Lower lobe of right lung (tissue), 2 donors: Measurements from ENCODE around the gene ERC1. TPM values are rescaled to one million over a fixed set of nuclear protein-coding genes. Genes with fewer than 3 reads are reported as not detected.

Source experiments
- ATAC-seq, 2 donors: fragments of 200-7000 bp; cut with Tn5 transposase; one replicate each; pipeline ENCODE4 v1.9.1; 2020 to 2022; ENCODE audit warnings: mild to moderate bottlenecking in 2 of 2, moderate library complexity in 2 of 2
- DNase-seq: peaks from one replicate; pipeline ENCODE4 v3.0.0-alpha.2; 2020
- H3K27ac ChIP-seq: fragments of 200-600 bp; one replicate; pipeline ENCODE4 v1.8.0; 2022
- H3K27me3 ChIP-seq: fragments of 200-600 bp; one replicate; pipeline ENCODE4 v1.8.0; 2022; ENCODE audit warnings: low read depth
- H3K36me3 ChIP-seq: fragments of 200-600 bp; one replicate; pipeline ENCODE4 v1.8.0; 2022; ENCODE audit warnings: mild to moderate bottlenecking
- H3K4me1 ChIP-seq: fragments of 200-600 bp; one replicate; pipeline ENCODE4 v1.8.0; 2022
- H3K4me3 ChIP-seq: fragments of 200-600 bp; one replicate; pipeline ENCODE4 v1.8.0; 2022; ENCODE audit warnings: mild to moderate bottlenecking
- H3K9me3 ChIP-seq: fragments of 200-600 bp; one replicate; pipeline ENCODE4 v1.8.0; 2022
- intact Hi-C: fragments of 100-400 bp; cut with DNase I; formaldehyde crosslinking; loops from one replicate; pipeline ENCODE4 v1.11.0; 2022
- total RNA-seq: library from RNA; stranded (reverse); fragmentation: NEBNext Ultra II Directional; extraction: Animal tissue kit (Norgen Biotek cat#: 25700); gene quantifications from one replicate; pipeline ENCODE4 v1.2.1, GENCODE V29; 2021
- TF ChIP-seq, protein P1 (sequence below): fragments of 200-600 bp; IDR thresholded peaks from one replicate; pipeline ENCODE4 v1.8.0; 2022; ENCODE audit warnings: antibody characterized with exemption, mild to moderate bottlenecking
- donor health status: DM: no; HTN: yes; CAD: no; lungs with severe emphysema.

Gene ERC1
- total RNA-seq, 1 donor from 2014 or later: 66.3 TPM

DNA sequence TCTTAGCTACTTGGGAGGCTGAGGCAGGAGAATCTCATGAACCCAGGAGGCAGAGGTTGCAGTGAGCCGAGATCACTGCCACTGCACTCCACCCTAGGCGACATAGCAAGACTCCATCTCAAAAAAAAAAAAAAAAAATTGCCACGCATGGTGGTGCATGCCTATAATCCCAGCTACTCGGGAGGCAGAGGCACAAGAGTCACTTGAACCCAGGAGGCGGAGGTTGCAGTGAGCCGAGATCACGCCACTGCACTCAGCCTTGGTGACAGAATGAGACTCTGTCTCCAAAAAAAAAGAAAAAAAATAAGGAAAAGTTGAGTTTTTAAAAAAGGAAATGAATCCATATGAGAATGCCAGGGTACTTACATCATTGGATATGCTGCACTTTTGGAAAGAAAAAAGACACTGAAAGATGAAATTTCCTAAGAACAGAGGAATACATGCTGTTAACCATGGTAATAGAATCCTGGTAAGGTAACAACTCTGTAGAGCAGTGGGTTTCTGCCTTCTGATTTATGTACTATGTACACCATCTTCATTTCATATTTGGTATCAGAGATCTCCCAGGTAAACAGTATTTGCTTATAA, 222.7 kb downstream of the ERC1 start:
- TF ChIP-seq, protein P1, sequence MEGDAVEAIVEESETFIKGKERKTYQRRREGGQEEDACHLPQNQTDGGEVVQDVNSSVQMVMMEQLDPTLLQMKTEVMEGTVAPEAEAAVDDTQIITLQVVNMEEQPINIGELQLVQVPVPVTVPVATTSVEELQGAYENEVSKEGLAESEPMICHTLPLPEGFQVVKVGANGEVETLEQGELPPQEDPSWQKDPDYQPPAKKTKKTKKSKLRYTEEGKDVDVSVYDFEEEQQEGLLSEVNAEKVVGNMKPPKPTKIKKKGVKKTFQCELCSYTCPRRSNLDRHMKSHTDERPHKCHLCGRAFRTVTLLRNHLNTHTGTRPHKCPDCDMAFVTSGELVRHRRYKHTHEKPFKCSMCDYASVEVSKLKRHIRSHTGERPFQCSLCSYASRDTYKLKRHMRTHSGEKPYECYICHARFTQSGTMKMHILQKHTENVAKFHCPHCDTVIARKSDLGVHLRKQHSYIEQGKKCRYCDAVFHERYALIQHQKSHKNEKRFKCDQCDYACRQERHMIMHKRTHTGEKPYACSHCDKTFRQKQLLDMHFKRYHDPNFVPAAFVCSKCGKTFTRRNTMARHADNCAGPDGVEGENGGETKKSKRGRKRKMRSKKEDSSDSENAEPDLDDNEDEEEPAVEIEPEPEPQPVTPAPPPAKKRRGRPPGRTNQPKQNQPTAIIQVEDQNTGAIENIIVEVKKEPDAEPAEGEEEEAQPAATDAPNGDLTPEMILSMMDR: no peak
- Histone ChIP-seq H3K27me3 (no peaks in the 10 kb centered on the region), H3K27ac (no peak overlapping the region), H3K36me3 (no peaks in the 10 kb centered on the region), H3K4me3 (no peak overlapping the region), H3K4me1 (peaks cover 31% of the 10 kb centered on the region), H3K9me3 (no peaks in the 10 kb centered on the region)
- intact Hi-C loops: no loop called here
- ATAC-seq: no peak
- no peak for DNase-seq

DNA sequence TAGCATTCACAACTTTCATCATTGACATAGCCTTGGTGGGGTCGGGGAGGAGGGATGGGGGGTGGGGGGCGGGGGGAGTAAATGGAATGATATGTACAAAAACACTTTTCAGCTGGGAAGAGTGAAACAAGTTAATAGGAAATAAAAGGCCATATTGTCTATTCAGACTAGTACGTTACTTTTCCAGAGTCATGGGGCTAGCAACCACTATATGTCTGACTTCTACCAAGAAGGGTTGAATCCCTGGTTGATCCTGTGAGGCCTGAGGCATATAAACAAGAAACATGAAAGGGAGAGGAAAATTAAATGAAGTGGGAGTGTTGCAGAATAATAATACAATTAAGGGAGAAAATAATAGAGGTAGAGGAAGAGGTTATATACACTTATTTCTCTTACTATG, 225.5 kb downstream of the ERC1 start:
- no peak for ATAC-seq
- no peaks in the 10 kb centered on the region for H3K9me3 ChIP-seq
- intact Hi-C loops: no loop called here
- peak overlapping the region; percentile 37 for H3K27ac ChIP-seq
- DNase-seq: no peak
- H3K27me3 ChIP-seq: no peaks in the 10 kb centered on the region
- peaks cover 55% of the 10 kb centered on the region for H3K4me1 ChIP-seq
- H3K4me3 ChIP-seq: no peak overlapping the region
- TF ChIP-seq, protein P1: no peak
- no peaks in the 10 kb centered on the region for H3K36me3 ChIP-seq

DNA sequence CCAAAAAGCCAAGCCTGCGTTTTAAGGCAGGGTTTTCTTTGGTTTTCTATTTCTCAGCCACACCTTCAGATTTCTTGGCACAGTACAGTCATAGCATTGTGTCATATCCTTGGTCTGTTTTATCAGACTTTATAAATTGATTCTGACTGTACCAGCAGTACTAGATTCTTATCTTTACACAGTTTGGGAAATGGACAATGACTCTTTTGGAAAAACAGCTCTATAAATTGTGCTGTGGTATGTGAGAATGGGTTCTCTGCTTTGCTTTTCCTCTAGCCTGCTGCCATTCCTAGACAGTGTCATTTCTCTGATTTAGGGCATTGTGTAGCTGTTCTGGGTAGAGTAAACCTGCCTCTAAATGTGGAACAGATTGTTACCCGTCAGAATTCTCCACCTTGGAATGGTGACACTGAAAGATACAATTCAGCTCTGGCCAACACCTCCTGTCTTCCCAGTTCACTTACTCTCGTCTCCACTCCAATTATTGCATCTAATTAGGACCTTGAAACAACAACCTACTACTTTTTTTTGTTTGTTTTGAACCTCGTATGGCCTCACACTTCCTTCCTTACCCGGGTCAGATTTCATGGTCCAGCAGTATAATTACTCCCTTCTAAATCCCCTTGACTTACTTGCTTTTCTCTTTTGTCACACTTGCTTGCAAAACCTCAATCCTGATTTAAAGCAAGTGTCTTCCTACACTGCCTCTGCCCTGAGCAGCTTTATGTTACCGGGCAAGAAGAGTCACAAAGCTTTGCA, 226.3 kb downstream of the ERC1 start:
- no peak for DNase-seq
- intact Hi-C loops: no loop called here

DNA sequence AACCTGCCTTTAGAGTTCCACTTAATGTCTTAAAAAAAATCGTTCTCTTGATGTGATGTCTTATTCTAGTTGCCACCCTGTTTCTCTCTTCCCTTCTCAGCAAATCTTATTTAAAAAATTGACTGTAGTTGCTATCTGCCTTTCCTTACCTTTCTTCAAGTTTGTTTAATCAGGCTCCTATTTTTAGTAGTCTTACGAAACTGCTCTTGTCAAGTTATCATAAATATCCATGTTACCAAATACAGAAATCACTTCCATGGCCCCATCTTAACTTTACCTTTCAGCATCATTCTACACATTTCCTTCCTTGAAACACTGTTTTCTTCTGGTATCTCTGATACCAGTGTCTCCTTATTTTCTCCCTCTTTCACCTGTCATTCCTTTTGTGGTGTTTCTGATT, 227.3 kb downstream of the ERC1 start:
- Histone ChIP-seq H3K9me3 (no peaks in the 10 kb centered on the region), H3K27me3 (no peaks in the 10 kb centered on the region), H3K36me3 (no peaks in the 10 kb centered on the region), H3K4me3 (no peak overlapping the region), H3K27ac (peak overlapping the region; percentile 63), H3K4me1 (peaks cover 44% of the 10 kb centered on the region)
- DNase-seq: no peak
- no peak for ATAC-seq
- TF ChIP-seq, protein P1: no peak
- intact Hi-C loops: no loop called here

More for the DNA sequence above, 226.3 kb downstream of the ERC1 start:
- ATAC-seq: peak; percentile 76 to 88
- no peak overlapping the region for H3K4me3 ChIP-seq
- H3K36me3 ChIP-seq: no peaks in the 10 kb centered on the region
- H3K9me3 ChIP-seq: no peaks in the 10 kb centered on the region
- H3K4me1 ChIP-seq: peaks cover 47% of the 10 kb centered on the region
- H3K27me3 ChIP-seq: no peaks in the 10 kb centered on the region
- TF ChIP-seq, protein P1: no peak
- H3K27ac ChIP-seq: peak overlapping the region; percentile 63

DNA sequence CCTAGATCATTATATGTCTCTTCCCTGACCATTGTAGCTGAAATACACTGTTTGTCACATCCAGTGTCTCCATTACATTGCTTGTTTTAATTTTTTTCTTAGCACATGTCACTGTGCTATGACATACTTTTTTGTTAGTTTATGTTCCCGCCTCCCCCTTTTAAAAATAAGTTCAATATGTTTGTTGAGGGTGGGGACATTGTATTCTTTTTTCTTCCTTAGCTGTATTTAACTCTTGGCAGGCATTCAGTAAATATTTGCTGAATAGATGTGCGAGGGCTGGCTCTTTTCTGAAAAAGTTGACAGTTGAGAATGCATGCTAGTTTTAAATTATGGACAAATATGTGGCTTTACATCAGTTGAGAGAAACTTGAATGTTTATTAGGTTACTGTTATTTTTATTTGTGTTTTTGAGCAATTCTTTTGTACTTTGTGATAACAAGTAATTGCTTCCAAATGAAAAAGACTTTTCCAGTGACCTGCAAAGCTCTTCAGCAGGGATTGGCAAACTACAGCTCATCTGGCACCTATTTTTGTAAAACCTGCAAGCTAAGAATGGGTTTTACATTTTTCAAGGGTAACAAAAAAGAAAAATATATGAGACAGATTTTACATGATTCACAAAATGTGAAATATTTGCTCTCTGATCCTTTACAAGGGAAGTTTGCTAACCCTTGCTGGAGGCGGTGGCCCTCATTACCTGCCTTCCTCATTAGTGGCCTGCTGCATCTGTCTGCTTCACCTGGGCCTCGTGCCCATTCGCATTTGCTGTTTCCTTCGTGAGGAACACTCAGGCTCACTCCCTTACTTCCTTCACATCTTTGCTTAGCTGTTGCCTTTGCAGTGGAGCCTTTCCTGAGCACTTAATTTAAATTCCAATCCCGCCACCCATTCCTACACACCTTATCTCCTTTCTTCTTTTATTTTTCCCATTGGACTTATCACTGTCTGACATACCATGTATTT, 229.4 kb downstream of the ERC1 start:
- TF ChIP-seq, protein P1: no peak
- intact Hi-C loops: no loop called here
- Histone ChIP-seq H3K4me1 (peaks cover 44% of the 10 kb centered on the region), H3K9me3 (no peaks in the 10 kb centered on the region), H3K27ac (peak overlapping the region; percentile 25), H3K36me3 (no peaks in the 10 kb centered on the region), H3K4me3 (no peak overlapping the region), H3K27me3 (no peaks in the 10 kb centered on the region)
- no peak for DNase-seq
- peak in 1 of 2 donors; percentile 22 for ATAC-seq
